Measurements from ENCODE around the gene RIC3. TPM values are rescaled to one million over a fixed set of nuclear protein-coding genes. Genes with fewer than 3 reads are reported as not detected.

The RIC3 gene
- not detected in 2 replicates for total RNA-seq (2012; rRNA removed)

GRCh38 chr11:8168485-8169257, at the start of gene RIC3:
Gene RIC3 (minus strand): TSS chr11:8169025. CDS start chr11:8168989, 36 bp downstream.
- Histone ChIP-seq H3K36me3 (ENCODE audit: insufficient read depth, low read length) (no peaks in the 10 kb centered on the region), H3K27me3 (ENCODE audit: control insufficient read depth, insufficient read depth, low read length) (peaks cover 36% of the 10 kb centered on the region), H3K9ac (ENCODE audit: low read depth, low read length) (no peak within 1 kb of the TSS), H3K4me3 (ENCODE audit: low read length) (no peak within 1 kb of the TSS), H3K4me1 (ENCODE audit: control insufficient read depth, insufficient read depth, low read length) (no peaks in the 10 kb centered on the region), H3K9me3 (replicated peaks; ENCODE audit: low read length) (no peaks in the 10 kb centered on the region), H3K4me2 (ENCODE audit: low read length) (no peak within 1 kb of the TSS)

- no peaks in the 10 kb centered on the region for H3K4me1 ChIP-seq (ENCODE audit: control insufficient read depth, insufficient read depth, low read length)
- H3K9ac ChIP-seq (ENCODE audit: low read depth, low read length): no peak overlapping the region
- peaks cover 43% of the 10 kb centered on the region for H3K27me3 ChIP-seq (ENCODE audit: control insufficient read depth, insufficient read depth, low read length)
- no peak overlapping the region for H3K4me2 ChIP-seq (ENCODE audit: low read length)
- H3K9me3 ChIP-seq (replicated peaks; ENCODE audit: low read length): no peaks in the 10 kb centered on the region
- H3K36me3 ChIP-seq (ENCODE audit: insufficient read depth, low read length): no peaks in the 10 kb centered on the region
- no peak overlapping the region for H3K4me3 ChIP-seq (ENCODE audit: low read length)
Measured at GRCh38 chr11:8218409-8218808, 49.6 kb upstream of the RIC3 start.

- no peaks in the 10 kb centered on the region for H3K9me3 ChIP-seq (replicated peaks; ENCODE audit: low read length)
Measured at GRCh38 chr11:8217926-8218325, 49.1 kb upstream of the RIC3 start.

GRCh38 chr11:8217136-8217535, 48.3 kb upstream of the RIC3 start:
- Histone ChIP-seq H3K9me3 (replicated peaks; ENCODE audit: low read length) (no peaks in the 10 kb centered on the region), H3K4me1 (ENCODE audit: control insufficient read depth, insufficient read depth, low read length) (no peaks in the 10 kb centered on the region), H3K27me3 (ENCODE audit: control insufficient read depth, insufficient read depth, low read length) (peaks cover 48% of the 10 kb centered on the region), H3K4me2 (ENCODE audit: low read length) (no peak overlapping the region), H3K4me3 (ENCODE audit: low read length) (no peak overlapping the region), H3K9ac (ENCODE audit: low read depth, low read length) (no peak overlapping the region), H3K36me3 (ENCODE audit: insufficient read depth, low read length) (no peaks in the 10 kb centered on the region)

More at GRCh38 chr11:8217926-8218325, 49.1 kb upstream of the RIC3 start:
- Histone ChIP-seq H3K27me3 (ENCODE audit: control insufficient read depth, insufficient read depth, low read length) (peaks cover 41% of the 10 kb centered on the region), H3K4me3 (ENCODE audit: low read length) (no peak overlapping the region), H3K4me2 (ENCODE audit: low read length) (no peak overlapping the region), H3K9ac (ENCODE audit: low read depth, low read length) (no peak overlapping the region), H3K36me3 (ENCODE audit: insufficient read depth, low read length) (no peaks in the 10 kb centered on the region), H3K4me1 (ENCODE audit: control insufficient read depth, insufficient read depth, low read length) (no peaks in the 10 kb centered on the region)

- H3K9ac ChIP-seq (ENCODE audit: low read depth, low read length): no peak overlapping the region
- H3K36me3 ChIP-seq (ENCODE audit: insufficient read depth, low read length): no peaks in the 10 kb centered on the region
- H3K4me3 ChIP-seq (ENCODE audit: low read length): no peak overlapping the region
- no peak overlapping the region for H3K4me2 ChIP-seq (ENCODE audit: low read length)
- no peaks in the 10 kb centered on the region for H3K4me1 ChIP-seq (ENCODE audit: control insufficient read depth, insufficient read depth, low read length)
- no peaks in the 10 kb centered on the region for H3K9me3 ChIP-seq (replicated peaks; ENCODE audit: low read length)
- peaks cover 50% of the 10 kb centered on the region for H3K27me3 ChIP-seq (ENCODE audit: control insufficient read depth, insufficient read depth, low read length)
Measured at GRCh38 chr11:8213376-8213775, 44.6 kb upstream of the RIC3 start.

GRCh38 chr11:8209208-8209807, 40.5 kb upstream of the RIC3 start:
- H3K36me3 ChIP-seq (ENCODE audit: insufficient read depth, low read length): no peaks in the 10 kb centered on the region
- H3K4me2 ChIP-seq (ENCODE audit: low read length): no peak overlapping the region
- H3K4me3 ChIP-seq (ENCODE audit: low read length): no peak overlapping the region
- no peak overlapping the region for H3K9ac ChIP-seq (ENCODE audit: low read depth, low read length)
- peaks cover 56% of the 10 kb centered on the region for H3K27me3 ChIP-seq (ENCODE audit: control insufficient read depth, insufficient read depth, low read length)
- H3K9me3 ChIP-seq (replicated peaks; ENCODE audit: low read length): no peaks in the 10 kb centered on the region
- H3K4me1 ChIP-seq (ENCODE audit: control insufficient read depth, insufficient read depth, low read length): no peaks in the 10 kb centered on the region

GRCh38 chr11:8207080-8208000, 38.5 kb upstream of the RIC3 start:
- H3K4me3 ChIP-seq (ENCODE audit: low read length): no peak overlapping the region
- no peak overlapping the region for H3K4me2 ChIP-seq (ENCODE audit: low read length)
- H3K9ac ChIP-seq (ENCODE audit: low read depth, low read length): no peak overlapping the region

GRCh38 chr11:8206251-8207079, 37.6 kb upstream of the RIC3 start:
- no peaks in the 10 kb centered on the region for H3K4me1 ChIP-seq (ENCODE audit: control insufficient read depth, insufficient read depth, low read length)
- no peak overlapping the region for H3K4me2 ChIP-seq (ENCODE audit: low read length)
- no peak overlapping the region for H3K4me3 ChIP-seq (ENCODE audit: low read length)
- peaks cover 57% of the 10 kb centered on the region for H3K27me3 ChIP-seq (ENCODE audit: control insufficient read depth, insufficient read depth, low read length)
- no peaks in the 10 kb centered on the region for H3K9me3 ChIP-seq (replicated peaks; ENCODE audit: low read length)
- H3K9ac ChIP-seq (ENCODE audit: low read depth, low read length): no peak overlapping the region
- no peaks in the 10 kb centered on the region for H3K36me3 ChIP-seq (ENCODE audit: insufficient read depth, low read length)

More at GRCh38 chr11:8207080-8208000, 38.5 kb upstream of the RIC3 start:
- no peaks in the 10 kb centered on the region for H3K36me3 ChIP-seq (ENCODE audit: insufficient read depth, low read length)
- no peaks in the 10 kb centered on the region for H3K4me1 ChIP-seq (ENCODE audit: control insufficient read depth, insufficient read depth, low read length)
- no peaks in the 10 kb centered on the region for H3K9me3 ChIP-seq (replicated peaks; ENCODE audit: low read length)
- peaks cover 59% of the 10 kb centered on the region for H3K27me3 ChIP-seq (ENCODE audit: control insufficient read depth, insufficient read depth, low read length)

GRCh38 chr11:8205566-8205965, 36.7 kb upstream of the RIC3 start:
- Histone ChIP-seq H3K9me3 (replicated peaks; ENCODE audit: low read length) (no peaks in the 10 kb centered on the region), H3K4me2 (ENCODE audit: low read length) (no peak overlapping the region), H3K9ac (ENCODE audit: low read depth, low read length) (no peak overlapping the region), H3K27me3 (ENCODE audit: control insufficient read depth, insufficient read depth, low read length) (peaks cover 54% of the 10 kb centered on the region), H3K4me1 (ENCODE audit: control insufficient read depth, insufficient read depth, low read length) (no peaks in the 10 kb centered on the region), H3K36me3 (ENCODE audit: insufficient read depth, low read length) (no peaks in the 10 kb centered on the region), H3K4me3 (ENCODE audit: low read length) (no peak overlapping the region)

- H3K4me3 ChIP-seq (ENCODE audit: low read length): no peak overlapping the region
- no peaks in the 10 kb centered on the region for H3K9me3 ChIP-seq (replicated peaks; ENCODE audit: low read length)
- no peak overlapping the region for H3K9ac ChIP-seq (ENCODE audit: low read depth, low read length)
- peaks cover 52% of the 10 kb centered on the region for H3K27me3 ChIP-seq (ENCODE audit: control insufficient read depth, insufficient read depth, low read length)
- no peak overlapping the region for H3K4me2 ChIP-seq (ENCODE audit: low read length)
- H3K36me3 ChIP-seq (ENCODE audit: insufficient read depth, low read length): no peaks in the 10 kb centered on the region
- no peaks in the 10 kb centered on the region for H3K4me1 ChIP-seq (ENCODE audit: control insufficient read depth, insufficient read depth, low read length)
Measured at GRCh38 chr11:8204596-8204995, 35.8 kb upstream of the RIC3 start.
